ENCODE measurements around the gene PLPPR5. TPM values are rescaled to one million over a fixed set of nuclear protein-coding genes. Genes with fewer than 3 reads are reported as not detected.

Gene PLPPR5
- total and polyA plus RNA-seq, 2 of the 4 experiments (the other 2 are of a cell fraction) = under 0.01 to 0.05 TPM

- Histone ChIP-seq H3K4me3 (ENCODE audit: insufficient read depth, low read depth, low read length) (no peak overlapping the region), H3K4me2 (ENCODE audit: low read depth, low read length) (no peak overlapping the region), H4K91ac (ENCODE audit: insufficient read depth, low read depth, low read length) (no peak overlapping the region), H2AK5ac (ENCODE audit: low read depth, low read length) (no peak overlapping the region), H2BK120ac (ENCODE audit: low read depth, low read length) (no peak overlapping the region), H4K5ac (ENCODE audit: low read depth, low read length) (no peak overlapping the region), H3K79me1 (ENCODE audit: low read depth in 1 of 2, low read length in 2 of 2) (no peaks in the 10 kb centered on the region), H2AK9ac (replicated peaks; ENCODE audit: low read depth, low read length, poor library complexity) (no peak overlapping the region), H2BK20ac (ENCODE audit: low read depth, low read length) (no peak overlapping the region), H3K36me3 (ENCODE audit: control insufficient read depth, insufficient read depth, low read length) (no peaks in the 10 kb centered on the region), H3K18ac (ENCODE audit: low read depth, low read length) (no peak overlapping the region), H2AFZ (replicated peaks; ENCODE audit: low read length, poor library complexity) (no peak overlapping the region), H3K56ac (ENCODE audit: extremely low read depth, insufficient read depth, low read length) (no peak overlapping the region), H3K27ac (ENCODE audit: insufficient read depth, low read length) (no peak overlapping the region), H3K9me1 (ENCODE audit: insufficient read depth, low read length) (no peaks in the 10 kb centered on the region), H2BK15ac (ENCODE audit: low read depth, low read length) (no peak overlapping the region), H4K20me1 (ENCODE audit: insufficient read depth, low read length) (no peaks in the 10 kb centered on the region), H3K4ac (ENCODE audit: low read depth, low read length) (no peak overlapping the region), H3K23ac (ENCODE audit: low read depth, low read length) (no peak overlapping the region), H3K9ac (ENCODE audit: low read depth, low read length) (no peak overlapping the region), H2BK5ac (ENCODE audit: low read depth, low read length, poor library complexity, severe bottlenecking) (no peak overlapping the region), H3K27me3 (ENCODE audit: control insufficient read depth, insufficient read depth, low read length) (peaks cover 8% of the 10 kb centered on the region), H3K4me1 (ENCODE audit: control insufficient read depth, insufficient read depth, low read length) (no peaks in the 10 kb centered on the region), H3K9me3 (ENCODE audit: control insufficient read depth, insufficient read depth, low read length) (no peaks in the 10 kb centered on the region), H3K14ac (replicated peaks; ENCODE audit: low read depth, low read length) (no peak overlapping the region), H4K8ac (ENCODE audit: low read depth in 2 of 2, low read length in 2 of 2) (no peak overlapping the region)
- ChIA-PET CTCF (no interaction called here), POLR2A (ENCODE audit: unreplicated experiment) (no interaction called here)
- TF ChIP-seq RCOR1 (IDR thresholded peaks at IDR 0.05; ENCODE audit: insufficient replicate concordance, low read length) (no peak), MAFK (IDR thresholded peaks at IDR 0.05; ENCODE audit: low read depth, low read length) (peak; percentile 87)
- ATAC-seq (ENCODE audit: low read depth) (no peak), DNase-seq (no peak)
- BruUV-seq (replicated peaks) = no TSS peak
- in situ Hi-C loops (cut with MboI; ENCODE audit: low sequenced_read_pairs) = no loop called here
- intact Hi-C loops (cut with micrococcal nuclease) = no loop called here
- no CpG with 5 or more reads among the region's 2 CpGs for WGBS, 2 experiments (ENCODE audit: extremely low coverage in 2 of 2, insufficient read length in 1 of 2)
- dilution Hi-C loops (cut with HindIII; ENCODE audit: low sequenced_read_pairs, unreplicated experiment) = no loop called here
Observed at GRCh38 chr1:99010679-99011078, 6.0 kb upstream of the PLPPR5 start.
